NB4 (cell line): ENCODE data around the gene VSIG2.

ENCODE experiments used
- DNase-seq: peaks from one replicate; pipeline ENCODE4 v3.0.0; 2010; ENCODE audit warnings: low read depth
- H3K4me3 ChIP-seq: one replicate; pipeline ENCODE4 v1.5.1; 2011; ENCODE audit warnings: mild to moderate bottlenecking, low read depth, low read length, moderate library complexity
- CTCF ChIP-seq: IDR thresholded peaks from one replicate; pipeline ENCODE4 v1.5.1; 2012; ENCODE audit warnings: low read depth, low read length
- MAX ChIP-seq: IDR thresholded peaks from 2 replicates; pipeline ENCODE4 v1.6.1; 2011; ENCODE audit warnings: low read depth, low read length
- MYC ChIP-seq: IDR thresholded peaks from 2 replicates; pipeline ENCODE4 v1.6.1; 2011; ENCODE audit warnings: low read depth, low read length
- POLR2A ChIP-seq: IDR thresholded peaks from 2 replicates; pipeline ENCODE4 v1.6.1; 2011; ENCODE audit warnings: mild to moderate bottlenecking; ENCODE audit not compliant: insufficient read length; ENCODE audit errors: extremely low read depth

Gene VSIG2, protein sequence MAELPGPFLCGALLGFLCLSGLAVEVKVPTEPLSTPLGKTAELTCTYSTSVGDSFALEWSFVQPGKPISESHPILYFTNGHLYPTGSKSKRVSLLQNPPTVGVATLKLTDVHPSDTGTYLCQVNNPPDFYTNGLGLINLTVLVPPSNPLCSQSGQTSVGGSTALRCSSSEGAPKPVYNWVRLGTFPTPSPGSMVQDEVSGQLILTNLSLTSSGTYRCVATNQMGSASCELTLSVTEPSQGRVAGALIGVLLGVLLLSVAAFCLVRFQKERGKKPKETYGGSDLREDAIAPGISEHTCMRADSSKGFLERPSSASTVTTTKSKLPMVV

GRCh38 chr11:124751741-124752470 is at the start of gene VSIG2:
Gene VSIG2 (minus strand): TSS chr11:124752255. CDS start chr11:124752137, 118 bp downstream.
- no peak for DNase-seq
- H3K4me3 ChIP-seq: no peak within 1 kb of the TSS
- TF ChIP-seq MAX (no peak), MYC (no peak), CTCF (no peak)

GRCh38 chr11:124801014-124801413 is 49.0 kb upstream of the VSIG2 start:
- no peak for TF ChIP-seq MYC
- no peak for TF ChIP-seq CTCF
- TF ChIP-seq MAX: no peak
- TF ChIP-seq POLR2A: no peak
- DNase-seq: peak; percentile 7
- H3K4me3 ChIP-seq: peak overlapping the region; percentile 69

GRCh38 chr11:124800226-124800929 is 48.3 kb upstream of the VSIG2 start, which contains the start of gene MSANTD2:
Gene MSANTD2 (minus strand): TSS chr11:124800406. CDS start chr11:124800380, 26 bp downstream.
- no peak for TF ChIP-seq MAX
- peak; percentile 53 for TF ChIP-seq POLR2A
- DNase-seq: peak; percentile 83
- H3K4me3 ChIP-seq: peak within 1 kb of the TSS; percentile 69

GRCh38 chr11:124799348-124800225 is 47.5 kb upstream of the VSIG2 start:
- peak overlapping the region; percentile 69 for H3K4me3 ChIP-seq
- TF ChIP-seq MAX (no peak), POLR2A (no peak), MYC (no peak), CTCF (no peak)
- peak; percentile 65 for DNase-seq

GRCh38 chr11:124798991-124799347 is 46.9 kb upstream of the VSIG2 start:
- peak overlapping the region; percentile 69 for H3K4me3 ChIP-seq
- TF ChIP-seq MAX (no peak), POLR2A (no peak), MYC (no peak), CTCF (no peak)
- no peak for DNase-seq
